Calu3 (cell line): ENCODE results near the gene AP3B1. TPM values are rescaled to one million over a fixed set of nuclear protein-coding genes. Genes with fewer than 3 reads are reported as not detected.

Source experiments
- BruUV-seq: library from RNA; stranded (reverse); fragments of 400-500 nt; replicated peaks from 2 replicates; lab custom pipeline; 2021; lab: Mats Ljungman, UMichigan
- CTCF ChIA-PET: fragments of 300-600 bp; sonication (Branson Sonifier 250); formaldehyde crosslinking; loops from one replicate; lab custom pipeline; 2022; ENCODE audit warnings: antibody characterized with exemption; lab: Charles Lee
- DNase-seq: peaks from one replicate; pipeline ENCODE4 v3.0.0; 2022
- H3K27ac Mint-ChIP-seq: one replicate; pipeline ENCODE4 v1.8.0; 2022; ENCODE audit warnings: mixed read lengths; ENCODE audit not compliant: unreplicated experiment
- H3K27me3 Mint-ChIP-seq: one replicate; pipeline ENCODE4 v1.8.0; 2022; ENCODE audit warnings: mixed read lengths; ENCODE audit not compliant: unreplicated experiment
- H3K36me3 Mint-ChIP-seq: one replicate; pipeline ENCODE4 v1.8.0; 2022; ENCODE audit warnings: mild to moderate bottlenecking, moderate library complexity, mixed read lengths; ENCODE audit not compliant: insufficient read depth, unreplicated experiment
- H3K4me1 Mint-ChIP-seq: one replicate; pipeline ENCODE4 v1.8.0; 2022; ENCODE audit warnings: mild to moderate bottlenecking, low read depth, mixed read lengths; ENCODE audit not compliant: unreplicated experiment
- H3K4me3 Mint-ChIP-seq: one replicate; pipeline ENCODE4 v1.8.0; 2022; ENCODE audit warnings: mild to moderate bottlenecking, low read depth, moderate library complexity, mixed read lengths; ENCODE audit not compliant: unreplicated experiment
- H3K9me3 Mint-ChIP-seq: one replicate; pipeline ENCODE4 v1.8.0; 2022; ENCODE audit warnings: low read depth, mixed read lengths; ENCODE audit not compliant: unreplicated experiment
- CTCF ChIP-seq: fragments of 200-600 bp; IDR thresholded peaks from one replicate; pipeline ENCODE4 v1.8.0; 2022; ENCODE audit warnings: antibody characterized with exemption; ENCODE audit not compliant: unreplicated experiment
- intact Hi-C: fragments of 100-400 bp; cut with micrococcal nuclease; formaldehyde crosslinking; loops from one replicate; pipeline ENCODE4 v1.10.0; 2022; ENCODE audit not compliant: unreplicated experiment
- total RNA-seq: library from RNA; stranded (reverse); gene quantifications from 2 replicates; pipeline ENCODE4 v1.2.3, GENCODE V29; 2022

Gene AP3B1
- total RNA-seq, 1 experiment from 2014 or later: 66.9 TPM

GRCh38 chr5:77953374-77953773 is 341.1 kb downstream of the AP3B1 start:
- no peak for TF ChIP-seq CTCF
- Mint-ChIP-seq H3K4me1 (no peaks in the 10 kb centered on the region), H3K36me3 (no peaks in the 10 kb centered on the region), H3K9me3 (no peaks in the 10 kb centered on the region), H3K27ac (no peak overlapping the region), H3K4me3 (no peak overlapping the region), H3K27me3 (peaks cover 19% of the 10 kb centered on the region)
- CTCF ChIA-PET: no interaction called here
- intact Hi-C loops: no loop called here
- BruUV-seq: no TSS peak
- DNase-seq: no peak

- DNase-seq: no peak
- H3K27me3 Mint-ChIP-seq: peaks cover 19% of the 10 kb centered on the region
- no TSS peak for BruUV-seq
Observed at GRCh38 chr5:77952636-77953212, 341.8 kb downstream of the AP3B1 start.

More at GRCh38 chr5:77952636-77953212, 341.8 kb downstream of the AP3B1 start:
- no peak for TF ChIP-seq CTCF
- Mint-ChIP-seq H3K27ac (no peak overlapping the region), H3K9me3 (no peaks in the 10 kb centered on the region), H3K4me3 (no peak overlapping the region), H3K36me3 (no peaks in the 10 kb centered on the region), H3K4me1 (no peaks in the 10 kb centered on the region)
- CTCF ChIA-PET: no interaction called here
- intact Hi-C loops: no loop called here

Other genes with a start within 250 kb of the AP3B1 start
- gene SCAMP1, start 65.9 kb upstream of the AP3B1 start, total RNA-seq: 59.5 and 62.2 TPM in 2 replicates